ENCODE results near the gene SYNE3.

Gene SYNE3

DNA sequence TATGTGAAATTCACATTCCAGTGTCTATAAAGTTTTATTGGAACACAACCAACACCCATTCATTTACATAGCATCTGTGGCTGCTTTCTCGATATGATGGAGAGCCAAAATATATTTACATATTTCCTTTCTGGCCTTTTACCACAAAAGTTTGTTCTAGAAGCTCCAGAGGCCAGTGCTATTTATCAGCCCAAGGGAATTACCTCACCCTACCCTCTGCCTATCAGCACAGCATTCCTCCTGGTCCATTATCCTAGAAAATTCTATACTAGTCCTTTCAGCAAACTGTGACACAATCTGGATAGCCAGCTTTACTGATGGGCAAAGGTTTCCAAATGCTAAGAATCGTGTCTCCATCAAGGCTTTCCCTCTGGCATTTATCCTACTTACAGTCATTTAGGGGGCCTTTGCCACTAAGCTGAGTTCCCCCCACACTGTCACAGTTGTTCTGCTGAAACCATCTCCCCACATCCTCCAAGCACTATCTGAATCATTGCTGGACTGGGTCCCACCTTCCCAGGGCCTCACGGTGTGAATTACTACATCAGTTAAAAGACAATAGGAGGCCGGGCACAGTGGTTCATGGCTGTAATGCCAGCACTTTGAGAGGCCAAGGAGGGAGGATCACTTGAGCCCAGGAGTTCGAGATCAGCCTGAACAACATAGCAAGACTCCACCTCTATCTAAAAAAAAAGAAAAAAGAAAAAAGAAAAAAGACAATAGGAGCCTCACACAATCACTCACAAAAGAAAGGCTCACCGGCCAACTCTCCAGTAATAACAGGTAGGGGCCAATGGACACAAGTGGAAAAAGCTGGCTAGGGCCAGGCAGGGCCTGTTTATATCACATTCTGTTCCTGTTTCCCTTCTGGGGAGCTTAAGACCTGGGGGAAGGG is 12.1 kb downstream of the SYNE3 start:
- Histone ChIP-seq H3K27me3 (ENCODE audit: insufficient read depth, low read length) (no peaks in the 10 kb centered on the region), H2AFZ (ENCODE audit: insufficient read depth, low read length, poor library complexity) (no peak overlapping the region), H3K79me1 (ENCODE audit: low read length) (no peaks in the 10 kb centered on the region), H4K12ac (ENCODE audit: low read depth, low read length) (no peak overlapping the region), H3K4ac (ENCODE audit: low read depth, low read length) (no peak overlapping the region), H3K23ac (ENCODE audit: low read length) (no peak overlapping the region), H4K8ac (ENCODE audit: low read depth, low read length) (no peak overlapping the region), H3K4me2 (ENCODE audit: low read length) (no peak overlapping the region), H2BK5ac (ENCODE audit: low read depth, low read length, poor library complexity) (no peak overlapping the region), H3K18ac (ENCODE audit: low read length) (no peak overlapping the region), H3K9me3 (ENCODE audit: insufficient read depth, low read depth, low read length) (no peaks in the 10 kb centered on the region), H3K4me3 (ENCODE audit: low read depth, low read length) (no peak overlapping the region), H2AK5ac (ENCODE audit: low read length) (no peak overlapping the region), H3K27ac (ENCODE audit: low read depth, low read length) (no peak overlapping the region), H4K91ac (ENCODE audit: low read depth, low read length) (no peak overlapping the region), H3K14ac (ENCODE audit: low read length) (no peak overlapping the region), H3K79me2 (ENCODE audit: control insufficient read depth, insufficient read depth, low read length, poor library complexity) (no peaks in the 10 kb centered on the region), H3K4me1 (ENCODE audit: control insufficient read depth in 1 of 2, insufficient read depth in 2 of 2, low read length in 2 of 2) (peaks cover 15% of the 10 kb centered on the region in 2 experiments), H2BK120ac (ENCODE audit: insufficient read depth, low read length, poor library complexity) (no peak overlapping the region), H2BK12ac (ENCODE audit: low read length) (no peak overlapping the region), H3K9ac (ENCODE audit: low read length) (no peak overlapping the region), H3K36me3 (ENCODE audit: control insufficient read depth in 1 of 2, insufficient read depth in 2 of 2, low read length in 2 of 2) (no peaks in the 10 kb centered on the region)
- no CpG with 5 or more reads among the region's 6 CpGs for WGBS (ENCODE audit: extremely low coverage, insufficient coverage, insufficient read length)
- peak in 1 of 2 donors; percentile 56 for DNase-seq

DNA sequence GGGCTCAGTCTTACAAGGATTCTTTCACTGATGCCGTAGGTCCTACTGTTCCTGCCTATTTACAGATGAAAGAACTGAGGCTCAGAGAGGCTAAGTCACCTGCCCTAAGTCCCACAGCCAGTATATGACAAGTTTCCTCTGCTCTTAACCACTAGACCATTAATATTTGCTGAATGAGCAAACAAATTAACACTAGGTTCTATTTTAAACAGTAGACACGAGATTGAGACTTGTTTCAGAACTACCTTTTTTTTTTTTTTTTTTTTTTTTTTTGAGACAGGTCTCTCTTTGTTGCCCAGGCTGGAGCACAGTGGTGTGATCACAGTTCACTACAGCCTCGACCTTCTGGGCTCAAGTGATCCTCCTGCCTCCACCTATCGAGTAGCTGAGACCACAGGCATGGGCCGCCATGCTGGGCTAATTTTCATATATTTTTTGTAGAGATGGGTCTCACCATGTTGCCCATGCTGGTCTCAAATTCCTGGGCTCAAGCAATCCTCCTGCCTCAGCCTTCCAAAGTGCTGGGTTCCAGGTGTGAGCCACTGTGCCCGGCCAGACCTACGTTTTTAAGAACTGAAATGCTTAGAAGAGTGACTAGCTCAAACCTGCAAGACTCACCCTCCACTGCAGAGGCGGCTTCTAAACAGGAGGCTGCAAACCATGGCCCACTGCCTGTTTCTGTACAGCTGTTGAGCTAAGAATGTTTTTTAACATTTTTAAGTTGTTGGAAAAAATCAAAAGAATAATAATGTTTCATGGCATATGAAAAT is 12.9 kb downstream of the SYNE3 start:
- peaks cover 15% of the 10 kb centered on the region in 2 experiments for H3K4me1 ChIP-seq (ENCODE audit: control insufficient read depth in 1 of 2, insufficient read depth in 2 of 2, low read length in 2 of 2)
- no peak overlapping the region for H3K4ac ChIP-seq (ENCODE audit: low read depth, low read length)
- H3K4me3 ChIP-seq (ENCODE audit: low read depth, low read length), result no peak overlapping the region
- peak in 1 of 2 donors; percentile 25 for DNase-seq
- H3K79me1 ChIP-seq (ENCODE audit: low read length), result no peaks in the 10 kb centered on the region
- H2BK120ac ChIP-seq (ENCODE audit: insufficient read depth, low read length, poor library complexity), result no peak overlapping the region
- H2BK12ac ChIP-seq (ENCODE audit: low read length), result no peak overlapping the region
- no peak overlapping the region for H3K18ac ChIP-seq (ENCODE audit: low read length)
- no peak overlapping the region for H2AK5ac ChIP-seq (ENCODE audit: low read length)
- no peak overlapping the region for H3K9ac ChIP-seq (ENCODE audit: low read length)
- no peak overlapping the region for H2BK5ac ChIP-seq (ENCODE audit: low read depth, low read length, poor library complexity)
- H2AFZ ChIP-seq (ENCODE audit: insufficient read depth, low read length, poor library complexity), result no peak overlapping the region
- no peaks in the 10 kb centered on the region for H3K36me3 ChIP-seq (ENCODE audit: control insufficient read depth in 1 of 2, insufficient read depth in 2 of 2, low read length in 2 of 2)
- no CpG with 5 or more reads among the region's 8 CpGs for WGBS (ENCODE audit: extremely low coverage, insufficient coverage, insufficient read length)
- no peak overlapping the region for H4K91ac ChIP-seq (ENCODE audit: low read depth, low read length)
- no peak overlapping the region for H3K23ac ChIP-seq (ENCODE audit: low read length)
- H4K12ac ChIP-seq (ENCODE audit: low read depth, low read length), result no peak overlapping the region
- no peak overlapping the region for H3K4me2 ChIP-seq (ENCODE audit: low read length)
- H3K9me3 ChIP-seq (ENCODE audit: insufficient read depth, low read depth, low read length), result no peaks in the 10 kb centered on the region
- no peaks in the 10 kb centered on the region for H3K27me3 ChIP-seq (ENCODE audit: insufficient read depth, low read length)
- no peak overlapping the region for H4K8ac ChIP-seq (ENCODE audit: low read depth, low read length)
- H3K27ac ChIP-seq (ENCODE audit: low read depth, low read length), result no peak overlapping the region
- no peak overlapping the region for H3K14ac ChIP-seq (ENCODE audit: low read length)
- H3K79me2 ChIP-seq (ENCODE audit: control insufficient read depth, insufficient read depth, low read length, poor library complexity), result no peaks in the 10 kb centered on the region

GRCh38 chr14:95502381-95502950 is 14.0 kb downstream of the SYNE3 start:
- Histone ChIP-seq H3K18ac (ENCODE audit: low read length) (no peak overlapping the region), H2AFZ (ENCODE audit: insufficient read depth, low read length, poor library complexity) (no peak overlapping the region), H4K12ac (ENCODE audit: low read depth, low read length) (no peak overlapping the region), H3K9ac (ENCODE audit: low read length) (no peak overlapping the region), H3K14ac (ENCODE audit: low read length) (no peak overlapping the region), H3K27ac (ENCODE audit: low read depth, low read length) (no peak overlapping the region), H3K9me3 (ENCODE audit: insufficient read depth, low read depth, low read length) (no peaks in the 10 kb centered on the region), H4K91ac (ENCODE audit: low read depth, low read length) (no peak overlapping the region), H3K4ac (ENCODE audit: low read depth, low read length) (no peak overlapping the region), H3K79me1 (ENCODE audit: low read length) (no peaks in the 10 kb centered on the region), H3K36me3 (ENCODE audit: control insufficient read depth in 1 of 2, insufficient read depth in 2 of 2, low read length in 2 of 2) (no peaks in the 10 kb centered on the region), H3K23ac (ENCODE audit: low read length) (no peak overlapping the region), H2AK5ac (ENCODE audit: low read length) (no peak overlapping the region), H3K4me1 (ENCODE audit: control insufficient read depth in 1 of 2, insufficient read depth in 2 of 2, low read length in 2 of 2) (peaks cover 8 to 9% of the 10 kb centered on the region in 2 experiments), H3K79me2 (ENCODE audit: control insufficient read depth, insufficient read depth, low read length, poor library complexity) (no peaks in the 10 kb centered on the region), H3K27me3 (ENCODE audit: insufficient read depth, low read length) (no peaks in the 10 kb centered on the region), H4K8ac (ENCODE audit: low read depth, low read length) (no peak overlapping the region), H2BK120ac (ENCODE audit: insufficient read depth, low read length, poor library complexity) (no peak overlapping the region), H3K4me2 (ENCODE audit: low read length) (no peak overlapping the region), H2BK12ac (ENCODE audit: low read length) (no peak overlapping the region), H2BK5ac (ENCODE audit: low read depth, low read length, poor library complexity) (no peak overlapping the region), H3K4me3 (ENCODE audit: low read depth, low read length) (no peak overlapping the region)
- DNase-seq, result peak; percentile 92 to 96
- WGBS (ENCODE audit: extremely low coverage, insufficient coverage, insufficient read length), result no CpG with 5 or more reads among the region's 14 CpGs

DNA sequence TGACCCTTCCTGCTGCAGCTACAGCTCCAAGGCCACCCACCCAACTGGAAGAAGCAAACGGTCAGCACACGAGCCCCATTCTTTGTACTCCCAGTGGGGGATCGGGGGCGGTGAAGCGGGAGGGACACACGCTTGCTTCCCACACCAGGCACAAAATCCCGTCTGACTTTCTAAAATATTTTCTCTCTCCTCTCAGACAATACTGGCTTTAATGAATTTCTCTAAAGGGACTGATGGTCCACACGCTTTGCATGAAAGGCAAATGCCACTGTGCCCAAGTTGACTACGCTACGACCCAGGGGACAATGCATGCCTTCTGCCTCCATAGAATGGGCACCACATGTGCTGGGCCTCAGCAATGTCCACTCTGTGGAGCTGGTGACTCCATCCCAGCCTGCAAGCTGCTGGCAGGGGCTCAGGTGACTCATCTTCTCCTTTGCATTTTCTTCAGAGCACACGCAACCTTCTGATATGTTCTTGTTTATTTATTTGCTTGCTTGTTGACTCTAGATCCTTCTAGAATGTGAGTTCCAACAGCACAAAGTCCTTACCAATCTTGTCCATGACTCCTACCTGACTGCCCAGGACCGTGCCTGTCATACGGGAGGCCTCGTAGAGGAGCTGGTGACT is 15.6 kb downstream of the SYNE3 start:
- H3K14ac ChIP-seq (ENCODE audit: low read length), result no peak overlapping the region
- no peak overlapping the region for H3K4me2 ChIP-seq (ENCODE audit: low read length)
- H3K4ac ChIP-seq (ENCODE audit: low read depth, low read length), result no peak overlapping the region
- H3K18ac ChIP-seq (ENCODE audit: low read length), result no peak overlapping the region
- H2BK120ac ChIP-seq (ENCODE audit: insufficient read depth, low read length, poor library complexity), result no peak overlapping the region
- no peak overlapping the region for H2AK5ac ChIP-seq (ENCODE audit: low read length)
- H3K79me2 ChIP-seq (ENCODE audit: control insufficient read depth, insufficient read depth, low read length, poor library complexity), result no peaks in the 10 kb centered on the region
- H3K27me3 ChIP-seq (ENCODE audit: insufficient read depth, low read length), result no peaks in the 10 kb centered on the region
- no CpG with 5 or more reads among the region's 14 CpGs for WGBS (ENCODE audit: extremely low coverage, insufficient coverage, insufficient read length)
- no peak overlapping the region for H3K4me3 ChIP-seq (ENCODE audit: low read depth, low read length)
- H4K12ac ChIP-seq (ENCODE audit: low read depth, low read length), result no peak overlapping the region
- no peak overlapping the region for H3K27ac ChIP-seq (ENCODE audit: low read depth, low read length)
- no peaks in the 10 kb centered on the region for H3K79me1 ChIP-seq (ENCODE audit: low read length)
- H3K9ac ChIP-seq (ENCODE audit: low read length), result no peak overlapping the region
- H2AFZ ChIP-seq (ENCODE audit: insufficient read depth, low read length, poor library complexity), result no peak overlapping the region
- H3K4me1 ChIP-seq (ENCODE audit: control insufficient read depth in 1 of 2, insufficient read depth in 2 of 2, low read length in 2 of 2), result peaks cover 3 to 9% of the 10 kb centered on the region in 2 experiments
- no peak overlapping the region for H3K23ac ChIP-seq (ENCODE audit: low read length)
- no peak overlapping the region for H2BK12ac ChIP-seq (ENCODE audit: low read length)
- no peak overlapping the region for H4K8ac ChIP-seq (ENCODE audit: low read depth, low read length)
- peak; percentile 74 to 76 for DNase-seq
- H3K9me3 ChIP-seq (ENCODE audit: insufficient read depth, low read depth, low read length), result no peaks in the 10 kb centered on the region
- no peak overlapping the region for H4K91ac ChIP-seq (ENCODE audit: low read depth, low read length)
- H3K36me3 ChIP-seq (ENCODE audit: control insufficient read depth in 1 of 2, insufficient read depth in 2 of 2, low read length in 2 of 2), result no peaks in the 10 kb centered on the region
- H2BK5ac ChIP-seq (ENCODE audit: low read depth, low read length, poor library complexity), result no peak overlapping the region

Data from trophoblast cell (in vitro differentiated cells and primary cell).